Measurements from ENCODE around the gene PDE8B. TPM values are rescaled to one million over a fixed set of nuclear protein-coding genes. Genes with fewer than 3 reads are reported as not detected.

Gene PDE8B
- total RNA-seq, 1 experiment from 2014 or later = not detected

- in situ Hi-C loops (cut with HindIII; ENCODE audit: low pct_unique_long_range_greater_than_20kb, low sequenced_read_pairs) = no loop called here
- DNase-seq (ENCODE audit: low read depth, low spot score) = no peak
These were observed 188.0 kb downstream of the PDE8B start for GRCh38 chr5:77398458-77398857.

DNA sequence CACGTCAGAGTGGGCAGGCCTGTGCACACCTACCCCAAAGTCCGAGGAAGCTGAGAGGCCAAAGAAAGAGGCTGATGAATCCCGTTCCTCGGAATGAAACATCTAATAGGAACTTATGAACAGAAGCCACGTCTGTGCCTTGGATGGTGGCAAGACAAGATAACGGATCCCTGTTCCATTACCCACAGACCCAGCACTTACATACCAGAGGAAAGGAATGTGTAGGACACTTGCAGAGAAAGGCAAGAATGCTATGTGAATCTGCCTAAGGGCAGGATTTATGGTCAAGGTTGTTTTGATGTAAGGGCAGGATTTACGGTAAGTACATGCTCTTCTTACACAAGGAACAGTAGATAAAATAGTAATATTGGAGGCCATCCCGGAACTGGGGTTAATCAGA lies 188.4 kb downstream of the PDE8B start:
- DNase-seq (ENCODE audit: low read depth, low spot score) = no peak
- in situ Hi-C loops (cut with HindIII; ENCODE audit: low pct_unique_long_range_greater_than_20kb, low sequenced_read_pairs) = no loop called here

DNA sequence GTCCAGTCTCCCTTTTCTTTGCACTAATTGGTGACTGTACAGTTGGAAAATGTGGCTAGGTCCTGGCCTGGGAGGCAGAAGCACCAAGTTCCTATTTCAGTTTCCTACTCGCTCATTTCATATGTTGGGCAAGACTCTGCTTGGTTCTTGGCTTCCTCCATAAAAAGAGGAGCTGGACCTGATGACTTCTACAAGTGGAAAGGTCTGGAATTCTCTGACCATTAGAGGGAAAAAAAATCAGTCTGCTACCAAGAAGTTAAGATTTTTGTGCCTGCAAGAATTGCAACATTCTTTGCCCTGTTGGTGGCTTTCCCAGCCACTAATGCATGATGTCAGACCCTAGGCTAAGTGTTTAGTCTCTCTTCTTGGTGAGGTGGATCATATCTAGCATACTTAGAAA lies 190.2 kb downstream of the PDE8B start:
- DNase-seq (ENCODE audit: low read depth, low spot score) = no peak
- in situ Hi-C loops (cut with HindIII; ENCODE audit: low pct_unique_long_range_greater_than_20kb, low sequenced_read_pairs) = no loop called here

DNA sequence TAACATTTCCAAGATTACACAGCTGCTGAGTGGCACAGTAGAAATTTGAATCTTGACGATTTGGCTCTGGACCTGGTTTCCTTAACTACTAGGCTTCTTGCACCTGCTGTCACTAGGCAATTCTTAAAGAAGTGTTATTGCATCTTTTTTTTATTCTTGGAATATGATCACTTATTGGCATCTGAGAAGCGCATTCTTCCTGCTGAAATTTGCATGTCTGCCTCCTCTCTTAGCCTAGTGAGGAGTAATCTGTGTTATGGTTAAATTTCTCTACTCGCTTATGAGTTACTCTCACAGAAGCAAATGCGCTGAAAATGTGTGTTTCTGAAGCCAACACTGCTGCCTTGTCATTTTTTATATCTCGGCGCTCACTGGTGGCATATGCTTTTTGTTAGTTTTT lies 192.3 kb downstream of the PDE8B start:
- DNase-seq (ENCODE audit: low read depth, low spot score) = no peak
- in situ Hi-C loops (cut with HindIII; ENCODE audit: low pct_unique_long_range_greater_than_20kb, low sequenced_read_pairs) = no loop called here

GRCh38 chr5:77407152-77407551 lies 196.7 kb downstream of the PDE8B start:
- no peak for DNase-seq (ENCODE audit: low read depth, low spot score)
- in situ Hi-C loops (cut with HindIII; ENCODE audit: low pct_unique_long_range_greater_than_20kb, low sequenced_read_pairs) = no loop called here

GRCh38 chr5:77409870-77410621 lies 199.6 kb downstream of the PDE8B start:
- no peak for DNase-seq (ENCODE audit: low read depth, low spot score)
- in situ Hi-C loops (cut with HindIII; ENCODE audit: low pct_unique_long_range_greater_than_20kb, low sequenced_read_pairs) = no loop called here

DNA sequence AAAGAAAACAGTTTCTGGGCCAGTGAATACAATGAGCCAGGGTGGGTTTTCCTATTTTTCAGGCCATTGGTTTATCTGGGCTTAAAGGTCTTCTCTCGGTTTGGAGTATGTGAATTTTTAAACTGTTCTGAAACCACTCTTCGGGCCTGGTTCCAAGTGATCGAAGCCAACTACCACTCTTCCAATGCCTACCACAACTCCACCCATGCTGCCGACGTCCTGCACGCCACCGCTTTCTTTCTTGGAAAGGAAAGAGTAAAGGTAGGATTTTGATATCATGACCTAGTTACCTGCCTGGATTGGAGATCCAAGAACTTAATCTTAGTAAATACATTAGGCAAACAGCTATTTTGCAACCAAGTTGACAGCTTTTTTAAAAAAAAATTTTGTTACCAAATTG lies 202.6 kb downstream of the PDE8B start:
- in situ Hi-C loops (cut with HindIII; ENCODE audit: low pct_unique_long_range_greater_than_20kb, low sequenced_read_pairs) = no loop called here
- no peak for DNase-seq (ENCODE audit: low read depth, low spot score)

DNA sequence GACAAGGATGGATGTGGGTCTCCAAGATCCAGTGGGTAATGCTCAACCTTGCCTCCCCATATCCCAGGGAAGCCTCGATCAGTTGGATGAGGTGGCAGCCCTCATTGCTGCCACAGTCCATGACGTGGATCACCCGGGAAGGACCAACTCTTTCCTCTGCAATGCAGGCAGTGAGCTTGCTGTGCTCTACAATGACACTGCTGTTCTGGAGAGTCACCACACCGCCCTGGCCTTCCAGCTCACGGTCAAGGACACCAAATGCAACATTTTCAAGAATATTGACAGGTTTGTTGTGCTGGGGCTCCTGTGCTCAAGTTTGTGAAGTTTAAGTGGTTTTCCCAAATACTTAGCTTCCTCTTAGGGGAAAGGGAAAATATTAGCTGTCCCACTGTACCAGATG lies 207.7 kb downstream of the PDE8B start:
- DNase-seq (ENCODE audit: low read depth, low spot score) = no peak
- in situ Hi-C loops (cut with HindIII; ENCODE audit: low pct_unique_long_range_greater_than_20kb, low sequenced_read_pairs) = no loop called here

DNA sequence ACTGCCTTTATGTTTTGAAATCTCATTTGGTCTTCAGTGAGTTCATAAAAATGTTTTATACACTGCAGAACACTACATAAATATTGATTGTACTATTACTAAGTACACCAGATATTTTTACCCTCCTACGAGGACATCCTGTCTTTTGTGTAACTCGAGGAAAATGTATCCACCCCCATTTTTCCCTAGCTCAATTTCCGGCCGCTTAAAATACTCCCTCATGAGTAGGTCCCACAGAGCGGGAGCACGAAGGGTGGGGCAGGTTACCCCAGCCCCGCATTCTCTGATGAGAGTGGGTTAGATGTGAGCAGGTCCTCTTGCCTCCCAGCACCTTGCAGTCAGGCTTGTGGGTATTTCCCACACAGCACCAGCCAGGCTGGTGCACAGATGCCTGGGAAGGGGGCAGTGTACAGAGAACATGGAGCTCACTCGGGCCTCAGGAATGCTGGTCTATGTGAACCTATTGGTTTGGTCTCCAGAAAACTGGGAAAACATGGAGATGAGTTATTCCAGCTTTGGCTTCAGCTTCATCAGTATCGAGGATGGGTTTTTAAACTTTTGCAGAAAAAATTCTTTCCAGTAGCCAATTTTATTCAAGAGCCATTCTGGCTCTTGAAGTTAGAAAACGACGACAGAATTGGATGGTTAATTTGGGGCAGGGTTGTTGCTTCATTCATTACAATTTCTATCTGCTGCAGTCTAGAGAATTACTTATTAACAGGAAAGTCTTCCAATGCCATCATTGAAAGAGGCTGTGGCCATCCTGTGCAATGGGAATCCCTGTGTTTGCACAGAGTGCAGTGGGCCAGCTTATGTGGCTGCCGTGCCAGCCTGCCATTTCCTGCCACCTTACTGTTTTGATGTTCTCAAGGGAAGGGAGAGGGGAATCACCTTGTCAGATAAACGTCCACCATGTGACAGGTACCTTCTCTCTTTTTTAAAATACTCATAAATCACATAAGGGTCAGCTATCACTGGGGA lies 208.4 kb downstream of the PDE8B start:
- in situ Hi-C loops (cut with HindIII; ENCODE audit: low pct_unique_long_range_greater_than_20kb, low sequenced_read_pairs) = no loop called here
- DNase-seq (ENCODE audit: low read depth, low spot score) = no peak

DNA sequence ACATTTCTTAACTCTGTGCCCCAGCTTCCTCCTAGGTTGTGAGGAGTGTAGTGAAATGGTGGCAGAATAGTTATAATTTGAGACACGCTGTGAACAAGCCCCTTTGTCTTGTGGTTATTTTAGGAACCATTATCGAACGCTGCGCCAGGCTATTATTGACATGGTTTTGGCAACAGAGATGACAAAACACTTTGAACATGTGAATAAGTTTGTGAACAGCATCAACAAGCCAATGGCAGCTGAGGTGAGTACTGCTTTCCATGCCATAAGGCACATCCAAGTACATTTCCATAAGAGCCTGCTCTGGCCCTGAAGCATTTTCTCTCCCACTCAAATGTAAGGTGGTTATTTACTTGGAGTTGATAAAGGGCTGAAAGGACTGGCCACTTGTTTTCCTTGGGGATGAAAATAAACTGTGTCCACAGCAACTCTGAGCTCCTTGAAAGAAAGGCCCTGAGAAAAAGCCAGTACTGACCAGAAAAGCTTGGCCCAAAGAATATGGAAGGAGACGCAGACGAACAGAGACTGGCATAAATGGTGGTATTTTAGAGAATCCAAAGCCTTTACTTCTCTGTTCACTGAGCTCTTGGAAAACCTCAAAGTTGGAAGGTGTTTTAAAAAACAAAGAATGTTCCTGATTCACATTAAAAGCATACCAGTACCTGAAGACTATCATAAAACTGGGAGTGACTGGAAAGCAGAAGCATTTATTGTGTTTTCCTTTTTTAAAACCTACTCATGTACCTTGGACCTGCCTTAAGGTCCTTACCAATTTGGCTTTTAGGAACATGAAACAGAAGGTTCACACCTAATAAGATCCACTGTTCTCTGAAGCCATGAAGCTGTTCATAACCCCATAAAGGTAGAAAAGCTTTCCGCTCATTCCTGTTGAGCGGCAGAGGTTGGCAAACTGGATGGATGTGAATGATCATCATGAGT lies 209.4 kb downstream of the PDE8B start:
- no peak for DNase-seq (ENCODE audit: low read depth, low spot score)
- in situ Hi-C loops (cut with HindIII; ENCODE audit: low pct_unique_long_range_greater_than_20kb, low sequenced_read_pairs) = no loop called here

DNA sequence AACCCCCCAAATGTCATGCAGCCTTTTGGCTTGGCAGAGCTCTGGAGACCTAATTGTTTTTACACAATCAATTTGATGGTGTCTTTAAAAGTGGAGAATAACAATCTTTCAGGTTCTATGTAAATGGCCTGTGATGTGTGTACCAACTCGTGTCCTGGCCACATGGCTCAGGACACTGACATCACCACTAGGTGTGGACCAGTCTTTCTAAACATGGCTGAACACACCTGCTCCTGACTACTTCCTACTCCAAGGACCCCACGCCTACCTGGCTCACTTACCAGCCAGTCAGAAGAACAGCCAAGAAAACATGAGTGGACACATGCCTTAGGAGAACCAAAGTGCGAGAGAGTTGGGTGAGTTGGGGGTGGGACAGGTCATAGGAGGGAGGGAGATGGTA lies 210.5 kb downstream of the PDE8B start:
- DNase-seq (ENCODE audit: low read depth, low spot score) = no peak
- in situ Hi-C loops (cut with HindIII; ENCODE audit: low pct_unique_long_range_greater_than_20kb, low sequenced_read_pairs) = no loop called here

DNA sequence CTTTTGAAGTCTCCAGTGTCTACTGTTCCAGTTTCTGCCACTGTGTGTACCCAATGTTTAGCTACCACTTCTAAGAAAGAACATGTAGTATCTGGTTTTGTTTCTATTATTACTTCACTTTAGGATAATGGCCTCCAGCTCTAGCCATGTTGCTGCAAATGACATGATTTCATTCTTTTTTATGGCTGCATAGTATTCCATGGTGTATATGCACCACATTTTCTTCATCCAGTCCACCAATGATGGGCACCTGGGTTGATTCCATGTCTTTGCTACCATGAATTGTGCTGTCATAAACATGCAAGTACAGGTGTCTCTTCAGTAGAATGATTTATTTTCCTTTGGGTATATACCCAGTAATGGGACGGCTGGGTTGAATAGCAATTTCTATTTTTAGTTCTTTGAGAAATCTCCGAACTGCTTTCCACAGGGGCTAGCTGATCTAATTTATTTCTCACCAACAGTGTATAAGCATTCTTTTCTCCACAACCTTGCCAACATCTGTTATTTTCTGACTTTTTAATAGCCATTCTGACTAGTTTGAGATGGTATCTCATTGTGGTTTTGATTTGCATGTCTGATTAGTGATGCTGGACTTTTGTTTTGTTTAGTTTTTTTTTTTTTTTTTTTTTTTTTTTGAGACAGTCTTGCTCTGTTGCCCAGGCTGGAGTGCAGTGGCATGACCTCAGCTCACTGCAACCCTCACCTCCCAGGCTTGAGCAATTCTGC lies 212.7 kb downstream of the PDE8B start:
- in situ Hi-C loops (cut with HindIII; ENCODE audit: low pct_unique_long_range_greater_than_20kb, low sequenced_read_pairs) = no loop called here
- DNase-seq (ENCODE audit: low read depth, low spot score) = no peak

DNA sequence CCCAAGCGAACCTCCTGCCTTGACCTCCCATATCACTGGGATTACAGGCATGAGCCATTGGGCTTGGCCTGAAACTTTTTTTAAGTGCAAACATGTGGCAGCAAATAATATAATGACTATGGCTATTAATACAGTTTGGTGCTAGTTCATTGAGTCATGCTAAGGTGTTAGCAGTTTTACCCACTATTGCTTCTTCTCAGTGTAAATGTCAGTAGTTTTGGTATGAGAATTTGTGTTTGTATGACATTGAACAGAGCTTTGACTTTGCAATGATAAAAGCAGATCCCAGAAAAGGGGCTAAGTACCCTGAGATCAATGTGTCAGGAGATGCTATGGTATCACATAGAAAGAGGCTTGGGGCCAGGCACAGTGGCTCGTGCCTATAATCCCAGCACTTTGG lies 214.4 kb downstream of the PDE8B start:
- in situ Hi-C loops (cut with HindIII; ENCODE audit: low pct_unique_long_range_greater_than_20kb, low sequenced_read_pairs) = no loop called here
- no peak for DNase-seq (ENCODE audit: low read depth, low spot score)

GRCh38 chr5:77425420-77425819 lies 214.9 kb downstream of the PDE8B start:
- no peak for DNase-seq (ENCODE audit: low read depth, low spot score)
- in situ Hi-C loops (cut with HindIII; ENCODE audit: low pct_unique_long_range_greater_than_20kb, low sequenced_read_pairs) = no loop called here

DNA sequence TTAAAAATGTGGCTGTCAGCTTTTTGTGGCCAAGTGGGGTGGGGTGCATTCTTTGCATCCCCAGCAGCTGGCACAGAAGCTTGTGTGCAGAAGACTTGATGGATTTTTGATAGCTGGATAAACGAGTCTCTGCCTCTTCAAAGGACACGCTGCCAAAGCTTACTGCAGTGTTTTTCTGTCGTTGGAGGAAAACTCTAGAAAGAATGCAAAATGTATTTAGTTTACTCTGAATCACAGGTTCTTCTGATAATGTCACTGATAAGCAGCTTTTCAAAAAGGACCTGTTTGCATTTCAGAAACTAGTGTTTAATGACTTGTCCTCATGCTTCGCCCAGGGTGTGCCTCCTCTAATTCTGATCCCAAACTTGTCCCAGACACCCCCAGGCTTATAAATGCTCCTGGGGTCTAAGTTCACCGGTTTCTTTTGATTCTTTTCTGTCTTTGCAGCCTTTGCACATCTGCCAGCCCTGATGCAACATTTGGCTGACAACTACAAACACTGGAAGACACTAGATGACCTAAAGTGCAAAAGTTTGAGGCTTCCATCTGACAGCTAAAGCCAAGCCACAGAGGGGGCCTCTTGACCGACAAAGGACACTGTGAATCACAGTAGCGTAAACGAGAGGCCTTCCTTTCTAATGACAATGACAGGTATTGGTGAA lies 215.6 kb downstream of the PDE8B start:
- in situ Hi-C loops (cut with HindIII; ENCODE audit: low pct_unique_long_range_greater_than_20kb, low sequenced_read_pairs) = no loop called here
- DNase-seq (ENCODE audit: low read depth, low spot score) = no peak

GRCh38 chr5:77426670-77427069 lies 216.2 kb downstream of the PDE8B start:
- in situ Hi-C loops (cut with HindIII; ENCODE audit: low pct_unique_long_range_greater_than_20kb, low sequenced_read_pairs) = no loop called here
- no peak for DNase-seq (ENCODE audit: low read depth, low spot score)

GRCh38 chr5:77427998-77428397 lies 217.5 kb downstream of the PDE8B start:
- in situ Hi-C loops (cut with HindIII; ENCODE audit: low pct_unique_long_range_greater_than_20kb, low sequenced_read_pairs) = no loop called here
- no peak for DNase-seq (ENCODE audit: low read depth, low spot score)
